SK-N-SH (cell line): ENCODE results near the gene TRIOBP.

ENCODE experiments used
- CHD2 ChIP-seq: fragments of 150-350 bp; IDR thresholded peaks from 2 replicates; pipeline ENCODE4 v1.6.1; 2018; ENCODE audit warnings: low read length; ENCODE audit not compliant: partially characterized antibody
- RAD21 ChIP-seq: IDR thresholded peaks from 2 replicates; pipeline ENCODE4 v1.6.1; 2012; ENCODE audit warnings: mild to moderate bottlenecking, low read length
- RFX5 ChIP-seq: IDR thresholded peaks from 2 replicates; pipeline ENCODE4 v1.6.1; 2012; ENCODE audit warnings: mild to moderate bottlenecking, improper control_type of control experiment, low read length
- RXRA ChIP-seq: IDR thresholded peaks from 2 replicates; pipeline ENCODE4 v1.4.0; 2012; ENCODE audit warnings: low read depth, mild to moderate bottlenecking, borderline replicate concordance
- SIN3A ChIP-seq: IDR thresholded peaks from 2 replicates; pipeline ENCODE4 v1.6.1; 2012; ENCODE audit warnings: low read depth, mild to moderate bottlenecking, low read length, moderate library complexity, borderline replicate concordance
- TF ChIP-seq, protein P1 (sequence below): fragments of 200-600 bp; sonication (generic); IDR thresholded peaks from 2 replicates; pipeline ENCODE4 v1.6.1; 2017; ENCODE audit warnings: antibody characterized with exemption, mild to moderate bottlenecking, moderate library complexity

DNA sequence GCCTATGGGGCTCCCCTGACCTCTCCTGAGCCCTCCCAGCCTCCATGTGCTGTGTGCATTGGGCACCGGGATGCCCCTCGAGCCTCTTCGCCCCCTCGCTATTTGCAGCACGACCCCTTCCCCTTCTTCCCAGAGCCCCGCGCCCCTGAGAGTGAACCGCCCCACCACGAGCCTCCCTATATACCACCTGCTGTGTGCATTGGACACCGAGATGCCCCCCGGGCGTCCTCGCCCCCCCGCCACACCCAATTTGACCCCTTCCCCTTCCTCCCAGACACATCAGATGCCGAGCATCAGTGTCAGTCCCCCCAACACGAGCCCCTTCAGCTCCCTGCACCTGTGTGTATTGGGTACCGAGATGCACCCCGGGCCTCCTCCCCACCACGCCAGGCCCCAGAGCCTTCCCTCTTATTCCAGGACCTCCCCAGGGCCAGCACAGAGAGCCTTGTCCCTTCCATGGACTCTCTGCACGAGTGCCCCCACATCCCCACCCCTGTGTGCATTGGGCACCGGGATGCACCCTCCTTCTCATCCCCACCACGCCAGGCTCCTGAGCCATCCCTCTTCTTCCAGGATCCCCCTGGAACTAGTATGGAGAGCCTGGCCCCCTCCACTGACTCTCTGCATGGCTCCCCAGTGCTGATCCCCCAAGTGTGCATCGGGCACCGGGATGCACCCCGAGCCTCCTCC is 28.8 kb downstream of the TRIOBP start:
- TF ChIP-seq, protein P1, sequence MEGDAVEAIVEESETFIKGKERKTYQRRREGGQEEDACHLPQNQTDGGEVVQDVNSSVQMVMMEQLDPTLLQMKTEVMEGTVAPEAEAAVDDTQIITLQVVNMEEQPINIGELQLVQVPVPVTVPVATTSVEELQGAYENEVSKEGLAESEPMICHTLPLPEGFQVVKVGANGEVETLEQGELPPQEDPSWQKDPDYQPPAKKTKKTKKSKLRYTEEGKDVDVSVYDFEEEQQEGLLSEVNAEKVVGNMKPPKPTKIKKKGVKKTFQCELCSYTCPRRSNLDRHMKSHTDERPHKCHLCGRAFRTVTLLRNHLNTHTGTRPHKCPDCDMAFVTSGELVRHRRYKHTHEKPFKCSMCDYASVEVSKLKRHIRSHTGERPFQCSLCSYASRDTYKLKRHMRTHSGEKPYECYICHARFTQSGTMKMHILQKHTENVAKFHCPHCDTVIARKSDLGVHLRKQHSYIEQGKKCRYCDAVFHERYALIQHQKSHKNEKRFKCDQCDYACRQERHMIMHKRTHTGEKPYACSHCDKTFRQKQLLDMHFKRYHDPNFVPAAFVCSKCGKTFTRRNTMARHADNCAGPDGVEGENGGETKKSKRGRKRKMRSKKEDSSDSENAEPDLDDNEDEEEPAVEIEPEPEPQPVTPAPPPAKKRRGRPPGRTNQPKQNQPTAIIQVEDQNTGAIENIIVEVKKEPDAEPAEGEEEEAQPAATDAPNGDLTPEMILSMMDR = no peak
- TF ChIP-seq SIN3A = no peak
- no peak for TF ChIP-seq RFX5
- TF ChIP-seq RAD21 = no peak
- TF ChIP-seq RXRA = no peak
- TF ChIP-seq CHD2 = no peak
